Suppressor macrophage treated with lipopolysaccharide for 1 hour (primary cell): Measurements from ENCODE around the gene C16orf54.
"Not testable (repeated sequence)": the region's sequence is repeated elsewhere in the genome, so short reads cannot be mapped to it uniquely, and the experiment has no call there.

Experiments
- DNase-seq, 3 donors: peaks; one replicate each; pipeline ENCODE4 v3.0.0-alpha.2; 2020 to 2022

The C16orf54 gene

GRCh38 chr16:29738514-29738913, 7.3 kb downstream of the C16orf54 start:
- peak; percentile 73 to 81 (median 80) for DNase-seq

- no peak for DNase-seq
Measured at GRCh38 chr16:29737713-29738112, 8.1 kb downstream of the C16orf54 start.

GRCh38 chr16:29736764-29737163, 9.0 kb downstream of the C16orf54 start:
- peak; percentile 86 to 95 (median 94) for DNase-seq

- DNase-seq = no peak
Measured at GRCh38 chr16:29736112-29736511, 9.7 kb downstream of the C16orf54 start.

GRCh38 chr16:29734786-29735185, 11.0 kb downstream of the C16orf54 start:
- peak; percentile 71 to 90 (median 87) for DNase-seq

- DNase-seq = not testable (repeated sequence)
Measured at GRCh38 chr16:29731768-29732601, 13.8 kb downstream of the C16orf54 start.

GRCh38 chr16:29730649-29731048, 15.1 kb downstream of the C16orf54 start:
- no peak for DNase-seq

GRCh38 chr16:29729116-29729521, 16.7 kb downstream of the C16orf54 start:
- peak; percentile 46 to 56 (median 52) for DNase-seq

- no peak for DNase-seq
Measured at GRCh38 chr16:29727452-29727851, 18.3 kb downstream of the C16orf54 start.

GRCh38 chr16:29726845-29727377, 18.9 kb downstream of the C16orf54 start:
- no peak for DNase-seq

GRCh38 chr16:29721167-29721879, 24.5 kb downstream of the C16orf54 start:
- peak; percentile 78 to 82 (median 81) for DNase-seq

- DNase-seq = no peak
Measured at GRCh38 chr16:29720703-29721102, 25.1 kb downstream of the C16orf54 start.

GRCh38 chr16:29719063-29719462, 26.7 kb downstream of the C16orf54 start:
- no peak for DNase-seq

GRCh38 chr16:29717113-29717512, 28.7 kb downstream of the C16orf54 start:
- DNase-seq = no peak

- DNase-seq = no peak
Measured at GRCh38 chr16:29714972-29715371, 30.8 kb downstream of the C16orf54 start.

- no peak for DNase-seq
Measured at GRCh38 chr16:29714396-29714795, 31.4 kb downstream of the C16orf54 start.

GRCh38 chr16:29712809-29713208, 33.0 kb downstream of the C16orf54 start:
- DNase-seq = no peak

- peak; percentile 76 to 88 (median 85) for DNase-seq
Measured at GRCh38 chr16:29710227-29711219, 35.3 kb downstream of the C16orf54 start.

- DNase-seq = not testable (repeated sequence)
Measured at GRCh38 chr16:29709657-29710056, 36.1 kb downstream of the C16orf54 start.

- no peak for DNase-seq
Measured at GRCh38 chr16:29708917-29709600, 36.7 kb downstream of the C16orf54 start.

- not testable (repeated sequence) for DNase-seq
Measured at GRCh38 chr16:29707160-29707559, 38.6 kb downstream of the C16orf54 start.

- no peak for DNase-seq
Measured at GRCh38 chr16:29705030-29705429, 40.8 kb downstream of the C16orf54 start.
